GM19043 (cell line): ENCODE results near the gene LEF1.
A peak's percentile ranks its signal among the peaks of the same experiment; 100 is the strongest.

Source experiments
- ATAC-seq: cut with Tn5 transposase; IDR thresholded peaks from one replicate; pipeline ENCODE4 v1.9.1; 2021; ENCODE audit warnings: low read depth; ENCODE audit not compliant: unreplicated experiment

Gene LEF1

GRCh38 chr4:108168671-108169523 lies at the start of gene LEF1:
Gene LEF1 (minus strand): TSS chr4:108168932. CDS start chr4:108167767, 1,165 bp downstream.
- ATAC-seq, result peak; percentile 34

GRCh38 chr4:108216510-108216909 lies 47.8 kb upstream of the LEF1 start:
- no peak for ATAC-seq

GRCh38 chr4:108215055-108215454 lies 46.3 kb upstream of the LEF1 start:
- ATAC-seq, result no peak

GRCh38 chr4:108213723-108214122 lies 45.0 kb upstream of the LEF1 start:
- no peak for ATAC-seq

DNA sequence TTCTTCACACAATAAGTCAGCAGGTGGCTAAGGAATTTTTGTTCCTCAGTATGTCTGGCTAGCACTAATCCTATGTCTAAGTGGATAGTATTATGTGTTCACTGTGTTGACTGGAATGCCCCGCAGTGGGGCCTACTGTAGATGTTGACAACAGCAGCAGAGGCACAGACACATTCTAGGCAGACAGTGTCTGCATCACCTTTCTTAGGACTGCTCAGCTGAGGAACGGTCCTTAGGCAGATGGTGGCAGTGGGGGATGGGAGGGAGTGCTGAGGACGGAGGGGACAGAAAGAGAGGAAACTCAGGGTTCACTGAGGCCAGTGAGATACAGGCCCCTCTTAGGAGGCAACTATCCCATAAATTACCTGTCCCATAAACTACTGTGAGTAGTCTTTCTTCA lies 44.6 kb upstream of the LEF1 start:
- no peak for ATAC-seq

DNA sequence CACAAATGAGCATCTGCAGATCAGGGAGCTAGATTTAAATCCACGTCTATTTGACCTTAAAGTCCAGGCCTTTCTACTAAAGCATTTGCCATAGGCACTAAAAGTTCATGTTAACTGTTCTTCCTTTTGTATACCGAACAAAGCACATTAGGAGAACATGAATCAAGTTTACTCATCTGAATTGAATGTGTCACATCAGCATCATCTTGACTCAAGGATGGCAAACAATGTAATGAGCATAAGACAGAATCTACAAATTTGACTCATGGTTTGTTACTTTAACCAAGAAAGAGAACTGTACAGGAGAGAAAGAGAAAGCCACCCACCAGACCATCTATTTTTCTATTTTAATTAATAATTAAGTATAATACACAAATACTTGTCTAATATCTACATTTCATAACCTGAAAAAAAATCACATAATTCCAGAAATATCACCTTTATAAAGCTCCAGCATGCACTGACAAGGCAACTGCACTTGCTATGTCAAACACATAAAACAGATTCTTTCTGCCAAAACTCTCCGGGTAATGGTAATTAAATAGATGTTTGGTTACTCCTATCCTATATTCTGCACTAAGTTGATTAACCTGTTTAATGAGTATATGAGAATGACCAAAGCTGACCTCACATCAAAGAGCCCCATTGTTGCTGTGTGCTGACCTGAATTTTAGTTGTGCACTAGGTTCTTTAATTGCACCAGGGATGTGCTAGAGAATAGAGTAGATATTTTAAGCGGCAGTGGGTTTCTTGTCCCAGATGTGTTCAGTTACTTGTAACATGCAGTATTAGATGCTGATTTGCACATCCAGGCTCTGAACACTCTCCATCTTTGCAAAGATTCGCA lies 42.5 kb upstream of the LEF1 start:
- ATAC-seq, result no peak

- ATAC-seq, result no peak
Observed at GRCh38 chr4:108209489-108209888, 40.8 kb upstream of the LEF1 start.

DNA sequence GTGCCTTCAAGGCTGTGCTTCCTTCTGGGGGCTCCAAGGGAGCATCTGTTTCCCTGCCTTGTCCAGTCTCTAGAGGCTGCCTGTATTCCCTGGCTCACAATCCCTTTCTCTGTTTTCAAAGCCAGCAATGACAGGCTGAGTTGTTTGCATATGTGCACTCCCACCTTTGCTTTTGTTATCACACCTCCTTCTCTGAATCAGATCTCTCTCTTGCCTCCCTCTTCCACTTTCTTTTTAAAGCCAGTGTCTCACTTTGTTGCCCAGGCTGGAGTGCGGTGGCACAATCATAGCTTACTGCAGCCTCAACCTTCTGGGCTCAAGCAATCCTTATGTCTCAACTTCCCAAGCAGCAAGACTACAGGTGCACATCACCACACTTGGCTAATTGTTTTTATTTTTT lies 37.1 kb upstream of the LEF1 start:
- ATAC-seq, result no peak

DNA sequence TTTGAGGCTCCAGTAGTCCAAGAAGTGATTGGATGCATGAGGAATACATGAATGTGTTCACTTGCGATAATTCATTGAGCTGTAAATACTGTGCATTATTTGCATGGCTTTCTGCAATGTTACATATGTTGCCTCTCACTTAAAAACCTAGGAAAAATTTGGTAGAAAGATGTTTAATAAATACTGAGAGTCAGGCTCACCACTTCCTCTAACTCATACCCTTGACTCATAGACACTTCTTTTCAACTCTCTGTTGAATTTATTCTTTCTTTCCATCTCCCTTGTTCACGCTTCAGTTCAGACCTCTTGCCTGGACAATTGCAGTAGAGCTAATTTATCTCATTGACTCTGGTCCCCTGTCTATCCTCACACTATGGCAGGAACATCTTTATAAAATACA lies 35.8 kb upstream of the LEF1 start:
- ATAC-seq, result no peak

GRCh38 chr4:108203377-108203776 lies 34.6 kb upstream of the LEF1 start:
- no peak for ATAC-seq

- ATAC-seq, result no peak
Observed at GRCh38 chr4:108201774-108202173, 33.0 kb upstream of the LEF1 start.

- ATAC-seq, result no peak
Observed at GRCh38 chr4:108199881-108200280, 31.1 kb upstream of the LEF1 start.

- ATAC-seq, result no peak
Observed at GRCh38 chr4:108193886-108194672, 25.3 kb upstream of the LEF1 start.

DNA sequence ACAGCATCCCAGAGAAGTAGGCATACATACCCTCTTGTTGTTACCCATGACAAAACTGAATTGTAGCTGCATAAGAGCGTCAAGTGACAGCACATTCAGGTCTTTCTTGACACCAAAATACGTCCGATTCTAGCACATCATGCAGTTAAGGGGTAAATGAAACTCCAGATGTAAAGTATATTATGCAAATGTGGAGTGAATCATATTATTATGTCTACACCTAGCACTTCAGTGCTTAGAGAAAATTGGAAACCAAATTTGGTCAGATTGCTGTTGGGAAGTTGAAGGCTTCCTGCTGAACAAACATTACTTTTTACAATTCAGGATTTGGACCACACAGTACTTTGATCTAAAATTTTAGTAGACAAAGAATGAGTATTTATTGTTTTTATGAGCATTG lies 24.2 kb upstream of the LEF1 start:
- ATAC-seq, result no peak

- ATAC-seq, result no peak
Observed at GRCh38 chr4:108192056-108192455, 23.3 kb upstream of the LEF1 start.

- ATAC-seq, result no peak
Observed at GRCh38 chr4:108191269-108191914, 22.7 kb upstream of the LEF1 start.

DNA sequence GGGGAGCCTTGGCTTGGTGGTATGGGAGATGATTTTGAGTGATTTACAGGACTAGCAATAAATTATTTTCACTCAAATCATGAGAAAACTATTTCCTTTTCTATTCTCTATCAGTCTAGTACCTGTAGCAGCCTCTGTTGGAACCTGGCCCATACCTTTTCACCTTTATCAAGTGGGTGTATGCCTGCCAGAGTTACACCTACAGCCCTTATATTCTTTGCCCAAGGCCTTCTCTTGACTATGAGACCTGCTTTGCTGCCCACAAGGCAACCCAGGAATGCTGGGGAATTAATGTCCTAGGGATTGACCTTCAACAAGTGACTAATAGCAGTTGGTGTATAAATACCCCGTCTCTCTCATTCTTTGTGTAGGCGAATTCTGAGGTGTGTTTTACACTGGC lies 20.0 kb upstream of the LEF1 start:
- ATAC-seq, result no peak

DNA sequence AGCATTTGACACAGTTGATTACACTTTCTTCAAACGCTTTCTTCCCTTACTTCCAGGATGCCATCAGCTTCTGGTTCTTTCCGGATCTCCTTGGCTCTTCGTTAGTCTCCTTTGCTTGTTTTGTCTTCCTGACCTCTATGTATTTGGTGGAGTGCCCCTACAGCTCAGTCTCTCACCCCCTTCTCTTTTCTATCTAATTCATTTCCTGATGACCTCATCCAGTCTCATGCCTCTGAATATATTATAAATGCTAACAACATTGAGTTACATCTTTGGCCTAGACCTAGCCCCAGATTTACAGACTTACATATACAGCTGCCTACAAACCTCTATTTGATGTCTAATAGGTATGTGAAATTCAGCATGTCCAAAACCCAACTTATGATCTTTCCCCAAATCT lies 16.5 kb upstream of the LEF1 start:
- no peak for ATAC-seq

GRCh38 chr4:108184453-108185049 lies 15.8 kb upstream of the LEF1 start:
- no peak for ATAC-seq

GRCh38 chr4:108181704-108182103 lies 13.0 kb upstream of the LEF1 start:
- ATAC-seq, result peak; percentile 81
